SK-N-SH (cell line): ENCODE data around the gene MAEA. TPM values are rescaled to one million over a fixed set of nuclear protein-coding genes. Genes with fewer than 3 reads are reported as not detected.
A peak's percentile ranks its signal among the peaks of the same experiment; 100 is the strongest.

ENCODE experiments used
- CTCF ChIA-PET: fragments of 300-600, 350-600 bp; formaldehyde crosslinking; extraction: SDS; loops from one replicate; lab custom pipeline; 2021; lab: Yijun Ruan, JAX
- POLR2A ChIA-PET: fragments of 350-600 bp; sonication (Branson Sonifier 250); formaldehyde crosslinking; extraction: SDS; loops from one replicate; lab custom pipeline; 2020; ENCODE audit warnings: antibody characterized with exemption, inconsistent platforms; lab: Yijun Ruan, JAX
- DNase-seq: peaks from one replicate; pipeline ENCODE4 v3.0.0; 2012
- H2AFZ ChIP-seq: fragments of 200-600 bp; sonication (generic); 2 replicates; pipeline ENCODE4 v1.8.1; 2016; ENCODE audit warnings: antibody characterized with exemption, mild to moderate bottlenecking, low read depth
- H3F3A ChIP-seq: fragments of 200-600 bp; sonication (generic); replicated peaks from 2 replicates; pipeline ENCODE3; 2016; ENCODE audit warnings: antibody characterized with exemption, mild to moderate bottlenecking; ENCODE audit not compliant: insufficient read depth
- H3K27ac ChIP-seq, 2 experiments: fragments of 200-500 bp in 1 of 2; fragments of 200-600 bp in 1 of 2; sonication (Bioruptor generic) in 1 of 2; sonication (generic), shearing (Covaris generic) in 1 of 2; 2 replicates each; pipeline versions ENCODE4 v1.5.1 to v1.6.1; 2014 to 2016; ENCODE audit warnings: low read depth in 2 of 2, inconsistent platforms in 1 of 2, low read length in 1 of 2, mild to moderate bottlenecking in 1 of 2, mixed read lengths in 1 of 2
- H3K27me3 ChIP-seq: fragments of 200-600 bp; sonication (generic), shearing (Covaris generic); 2 replicates; pipeline ENCODE4 v1.6.1; 2016; ENCODE audit warnings: mixed run types; ENCODE audit not compliant: insufficient read depth
- H3K36me3 ChIP-seq, 2 experiments: fragments of 200-500 bp in 1 of 2; fragments of 200-600 bp in 1 of 2; sonication (Bioruptor generic) in 1 of 2; sonication (generic) in 1 of 2; replicated peaks in 1 of 2; 2 replicates each; pipeline versions ENCODE3 to v1.5.1; 2014 to 2016; ENCODE audit warnings: low read length in 1 of 2, mild to moderate bottlenecking in 1 of 2; ENCODE audit not compliant: insufficient read depth in 2 of 2, control insufficient read depth in 1 of 2
- H3K4me1 ChIP-seq, 2 experiments: fragments of 200-500 bp in 1 of 2; fragments of 200-600 bp in 1 of 2; sonication (Bioruptor generic) in 1 of 2; sonication (generic), shearing (Covaris generic) in 1 of 2; 2 replicates each; pipeline versions ENCODE4 v1.5.1 to v1.6.1; 2014 to 2016; ENCODE audit warnings: low read depth in 1 of 2, low read length in 1 of 2, mixed run types in 1 of 2; ENCODE audit not compliant: insufficient read depth in 2 of 2, control insufficient read depth in 1 of 2
- H3K4me2 ChIP-seq: fragments of 200-600 bp; sonication (generic), shearing (Covaris generic); 2 replicates; pipeline ENCODE4 v1.6.1; 2017; ENCODE audit warnings: mixed run types
- H3K4me3 ChIP-seq, 2 experiments: fragments of 200-500 bp in 1 of 2; fragments of 200-600 bp in 1 of 2; sonication (Bioruptor generic) in 1 of 2; sonication (generic), shearing (Covaris generic) in 1 of 2; 2 replicates each; pipeline versions ENCODE4 v1.5.1 to v1.8.1; 2014 to 2016; ENCODE audit warnings: low read depth in 2 of 2, inconsistent platforms in 1 of 2, low read length in 1 of 2, mild to moderate bottlenecking in 1 of 2, mixed read lengths in 1 of 2, moderate library complexity in 1 of 2
- H3K79me2 ChIP-seq: fragments of 200-600 bp; sonication (generic); 2 replicates; pipeline ENCODE4 v1.8.1; 2017; ENCODE audit warnings: mild to moderate bottlenecking; ENCODE audit not compliant: insufficient read depth
- H3K9ac ChIP-seq: fragments of 200-600 bp; sonication (generic); 2 replicates; pipeline ENCODE4 v1.6.1; 2017; ENCODE audit warnings: mixed run types
- H3K9me2 ChIP-seq: fragments of 200-600 bp; sonication (generic); 2 replicates; pipeline ENCODE4 v1.6.1; 2017; ENCODE audit warnings: mixed run types
- H3K9me3 ChIP-seq: fragments of 200-600 bp; sonication (generic); 2 replicates; pipeline ENCODE4 v1.6.1; 2017; ENCODE audit warnings: mixed run types, mild to moderate bottlenecking, moderate library complexity
- H4K20me1 ChIP-seq: fragments of 200-600 bp; sonication (generic); 2 replicates; pipeline ENCODE4 v1.6.1; 2017; ENCODE audit warnings: mild to moderate bottlenecking, mixed run types; ENCODE audit not compliant: insufficient read depth
- ELF1 ChIP-seq: IDR thresholded peaks from 2 replicates; pipeline ENCODE4 v1.4.0; 2012
- EP300 ChIP-seq, 2 experiments: IDR thresholded peaks; 2 replicates each; pipeline versions ENCODE4 v1.4.0 to v1.6.1; 2012; ENCODE audit warnings: borderline replicate concordance in 1 of 2, low read depth in 1 of 2, low read length in 1 of 2
- EZH2phosphoT487 ChIP-seq: fragments of 200-600 bp; sonication (generic); IDR thresholded peaks from 2 replicates; pipeline ENCODE4 v1.6.1; 2017; ENCODE audit warnings: low read depth, mixed run types, mild to moderate bottlenecking, antibody characterized with exemption, moderate library complexity, borderline replicate concordance
- FOSL2 ChIP-seq: IDR thresholded peaks from 2 replicates; pipeline ENCODE4 v1.4.0; 2012; ENCODE audit warnings: low read depth, mild to moderate bottlenecking, moderate library complexity, borderline replicate concordance
- FOXJ3 ChIP-seq: sonication (generic); formaldehyde crosslinking; IDR thresholded peaks from 2 replicates; pipeline ENCODE4 v1.5.1; 2020; ENCODE audit warnings: mild to moderate bottlenecking, missing genetic modification reagents
- FOXM1 ChIP-seq: IDR thresholded peaks from 2 replicates; pipeline ENCODE4 v1.4.0; 2012; ENCODE audit warnings: low read depth, mild to moderate bottlenecking
- GABPA ChIP-seq: IDR thresholded peaks from 2 replicates; pipeline ENCODE4 v1.4.0; 2012; ENCODE audit warnings: low read depth, mild to moderate bottlenecking
- GATA2 ChIP-seq: sonication (generic); formaldehyde crosslinking; IDR thresholded peaks from 2 replicates; pipeline ENCODE4 v1.5.0; 2020; ENCODE audit warnings: mild to moderate bottlenecking, missing genetic modification reagents
- IRF3 ChIP-seq: fragments of 150-350 bp; IDR thresholded peaks from 2 replicates; pipeline ENCODE4 v1.6.1; 2016; ENCODE audit warnings: mild to moderate bottlenecking, low read depth, low read length
- MEF2A ChIP-seq: IDR thresholded peaks from 2 replicates; pipeline ENCODE4 v1.4.0; 2012; ENCODE audit warnings: low read depth, borderline replicate concordance
- MXI1 ChIP-seq: IDR thresholded peaks from 2 replicates; pipeline ENCODE4 v1.6.1; 2012; ENCODE audit warnings: mild to moderate bottlenecking, low read depth, low read length, improper control_type of control experiment
- NFIC ChIP-seq: IDR thresholded peaks from 2 replicates; pipeline ENCODE4 v1.4.0; 2012; ENCODE audit warnings: borderline replicate concordance
- POLR2AphosphoS5 ChIP-seq: IDR thresholded peaks from 2 replicates; pipeline ENCODE4 v1.6.1; 2012; ENCODE audit warnings: low read depth, low read length
- RAD21 ChIP-seq: IDR thresholded peaks from 2 replicates; pipeline ENCODE4 v1.6.1; 2012; ENCODE audit warnings: mild to moderate bottlenecking, low read length
- SIN3A ChIP-seq: IDR thresholded peaks from 2 replicates; pipeline ENCODE4 v1.6.1; 2012; ENCODE audit warnings: low read depth, mild to moderate bottlenecking, low read length, moderate library complexity, borderline replicate concordance
- TCF12 ChIP-seq: IDR thresholded peaks from 2 replicates; pipeline ENCODE4 v1.4.0; 2012
- TEAD4 ChIP-seq: IDR thresholded peaks from 2 replicates; pipeline ENCODE4 v1.4.0; 2012; ENCODE audit warnings: mild to moderate bottlenecking, borderline replicate concordance; ENCODE audit not compliant: insufficient read depth
- USF1 ChIP-seq: IDR thresholded peaks from 2 replicates; pipeline ENCODE4 v1.4.0; 2012; ENCODE audit warnings: low read depth, borderline replicate concordance
- WGBS: methylation state at CpG from one replicate; pipeline ENCODE4 v1.1.6; 2017; ENCODE audit warnings: low lambda C conversion rate; 5-methylcytosine and 5-hydroxymethylcytosine counted together
- polyA plus RNA-seq, 3 experiments: library from polyadenylated mRNA; depleted of rRNA; stranded (reverse); fragments of >200 nt; gene quantifications; 2 replicates each; pipeline ENCODE4 v1.2.3, GENCODE V29; 2012

Gene MAEA
- polyA plus RNA-seq, 1 of the 3 experiments (the other 2 are of a cell fraction), result 128 TPM

DNA sequence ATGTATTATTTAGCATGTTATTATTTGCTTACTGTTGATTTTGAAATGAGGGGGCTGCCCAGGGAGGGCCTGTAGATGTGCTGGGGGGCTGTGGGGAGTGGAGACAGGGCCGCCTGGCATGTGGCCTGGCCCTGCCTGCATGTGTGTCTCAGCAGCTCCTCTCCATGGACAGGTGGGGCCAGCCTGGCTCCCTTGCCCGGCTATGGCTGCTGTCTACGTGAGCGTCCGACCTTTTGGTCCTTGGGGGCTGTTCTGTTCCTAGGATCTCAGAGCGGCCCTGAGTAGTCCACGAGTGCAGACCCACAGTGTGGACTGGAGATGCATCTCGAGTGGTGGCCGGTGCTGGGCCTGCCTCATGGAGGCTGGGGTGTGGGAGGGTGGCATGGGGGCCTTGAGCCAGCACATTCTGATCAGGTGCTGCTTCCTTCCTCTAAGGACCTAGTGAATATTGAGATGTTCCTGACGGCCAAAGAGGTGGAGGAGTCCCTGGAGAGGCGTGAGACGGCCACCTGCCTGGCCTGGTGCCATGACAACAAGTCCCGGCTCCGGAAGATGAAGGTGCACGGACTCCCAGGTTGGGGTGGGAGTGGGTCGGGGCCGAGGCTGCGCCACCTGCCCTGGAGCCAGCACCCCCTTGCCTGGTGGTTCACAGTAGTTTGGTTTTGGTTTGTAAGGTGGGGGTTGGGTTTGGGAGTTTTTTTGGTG lies 32.4 kb downstream of the MAEA start:
- H3K4me3 ChIP-seq, result no peak overlapping the region
- CTCF ChIA-PET, result no interaction called here
- H2AFZ ChIP-seq, result no peak overlapping the region
- peaks cover 25 to 41% of the 10 kb centered on the region in 2 experiments for H3K36me3 ChIP-seq
- peaks cover 30% of the 10 kb centered on the region; the same call in 1 of the 2 replicates for H3K79me2 ChIP-seq
- no peaks in the 10 kb centered on the region for H3K9me2 ChIP-seq
- H3F3A ChIP-seq, result peaks cover 56% of the 10 kb centered on the region
- 96% methylated on average over 18 of the region's 18 CpGs for WGBS
- H3K27ac ChIP-seq, result peak overlapping the region in 1 of 2 experiments; percentile 84; a peak in 2 of 4 replicates
- H3K4me2 ChIP-seq, result no peak overlapping the region
- peaks cover 0 to 7% of the 10 kb centered on the region in 2 experiments; a peak in 2 of 4 replicates for H3K4me1 ChIP-seq
- POLR2A ChIA-PET, result no interaction called here
- no peak for DNase-seq
- TF ChIP-seq MEF2A, result no peak
- no peak for TF ChIP-seq EP300 (IDR thresholded peaks at IDR 0.05; ENCODE audit: borderline replicate concordance in 1 of 2, low read depth in 1 of 2, low read length in 1 of 2)
- TF ChIP-seq FOXM1, result no peak
- peaks cover 10% of the 10 kb centered on the region for H4K20me1 ChIP-seq
- H3K9ac ChIP-seq, result no peak overlapping the region
- H3K9me3 ChIP-seq, result no peaks in the 10 kb centered on the region
- H3K27me3 ChIP-seq, result no peaks in the 10 kb centered on the region

DNA sequence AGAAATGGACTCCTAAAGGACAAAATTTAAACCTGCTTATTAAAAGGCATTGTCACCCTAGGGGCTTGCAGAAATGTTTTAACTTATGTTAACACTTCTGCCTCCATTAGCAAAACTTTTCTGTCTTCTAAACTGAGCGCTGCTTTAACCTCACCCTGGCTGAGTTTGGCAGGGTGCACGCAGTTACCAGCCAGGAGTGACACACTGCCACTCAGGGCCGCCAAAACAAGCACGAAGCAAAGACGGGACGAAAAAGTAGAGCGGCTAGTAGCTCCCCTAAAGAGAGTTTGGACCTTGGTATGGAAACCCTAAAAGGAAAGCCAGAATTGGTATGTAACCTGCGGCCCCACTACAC lies 33.6 kb downstream of the MAEA start:
- 88% methylated on average over 8 of the region's 8 CpGs for WGBS
- Histone ChIP-seq H3K36me3 (peaks cover 27 to 36% of the 10 kb centered on the region in 2 experiments), H2AFZ (no peak overlapping the region), H3K79me2 (peaks cover 42% of the 10 kb centered on the region; the same call in 1 of the 2 replicates)
- TF ChIP-seq POLR2AphosphoS5, result no peak
- TF ChIP-seq GATA2, result no peak
- no peak for TF ChIP-seq SIN3A
- TF ChIP-seq GABPA, result no peak
- no peak for TF ChIP-seq RAD21
- no peak for TF ChIP-seq FOSL2
- TF ChIP-seq, all 33 proteins: peak for 0
- peaks cover 10% of the 10 kb centered on the region for H4K20me1 ChIP-seq
- peaks cover 0 to 7% of the 10 kb centered on the region in 2 experiments; a peak in 2 of 4 replicates for H3K4me1 ChIP-seq
- no peak for DNase-seq
- H3K9me3 ChIP-seq, result no peaks in the 10 kb centered on the region
- peak overlapping the region; percentile 42; the same call in 1 of the 2 replicates for H3K4me2 ChIP-seq
- peaks cover 56% of the 10 kb centered on the region for H3F3A ChIP-seq
- ChIA-PET POLR2A (no interaction called here), CTCF (no interaction called here)
- no peaks in the 10 kb centered on the region for H3K9me2 ChIP-seq
- H3K27me3 ChIP-seq, result no peaks in the 10 kb centered on the region
- H3K4me3 ChIP-seq, result peak overlapping the region in 1 of 2 experiments; percentile 5; a peak in 1 of 4 replicates
- peak overlapping the region in 1 of 2 experiments; percentile 84; a peak in 2 of 4 replicates for H3K27ac ChIP-seq
- peak overlapping the region; percentile 26; the same call in 1 of the 2 replicates for H3K9ac ChIP-seq

GRCh38 chr4:1323635-1324442 lies 34.1 kb downstream of the MAEA start:
- no peak overlapping the region for H2AFZ ChIP-seq
- H3K79me2 ChIP-seq, result peaks cover 46% of the 10 kb centered on the region; the same call in 1 of the 2 replicates
- H3F3A ChIP-seq, result peaks cover 56% of the 10 kb centered on the region
- peak overlapping the region in 1 of 2 experiments; percentile 5; a peak in 1 of 4 replicates for H3K4me3 ChIP-seq
- 26% methylated on average over 10 of the region's 11 CpGs for WGBS
- no peak for DNase-seq
- H3K27me3 ChIP-seq, result no peaks in the 10 kb centered on the region
- POLR2A ChIA-PET, result no interaction called here
- peak overlapping the region; percentile 42; the same call in 1 of the 2 replicates for H3K4me2 ChIP-seq
- CTCF ChIA-PET, result no interaction called here
- peaks cover 10% of the 10 kb centered on the region for H4K20me1 ChIP-seq
- H3K27ac ChIP-seq, result peak overlapping the region in 1 of 2 experiments; percentile 84; a peak in 2 of 4 replicates
- no peaks in the 10 kb centered on the region for H3K9me2 ChIP-seq
- no peaks in the 10 kb centered on the region for H3K9me3 ChIP-seq
- H3K36me3 ChIP-seq, result peaks cover 27 to 32% of the 10 kb centered on the region in 2 experiments
- H3K9ac ChIP-seq, result peak overlapping the region; percentile 26; the same call in 1 of the 2 replicates
- H3K4me1 ChIP-seq, result peaks cover 0 to 7% of the 10 kb centered on the region in 2 experiments; a peak in 2 of 4 replicates
- TF ChIP-seq EP300 (IDR thresholded peaks at IDR 0.05; ENCODE audit: borderline replicate concordance in 1 of 2, low read depth in 1 of 2, low read length in 1 of 2) (peak in 1 of 2 experiments; percentile 87; a peak in 2 of 4 replicates), GATA2 (no peak), FOXM1 (no peak), TEAD4 (peak; percentile 91), IRF3 (no peak), EZH2phosphoT487 (no peak), FOXJ3 (CRISPR knock-in tag) (no peak), MXI1 (no peak), USF1 (no peak), ELF1 (no peak), TCF12 (peak; percentile 74), GABPA (no peak; the same call in 1 of the 2 replicates), MEF2A (no peak), NFIC (peak; percentile 93)
